ENCODE results near the gene EPHA2. TPM values are rescaled to one million over a fixed set of nuclear protein-coding genes. Genes with fewer than 3 reads are reported as not detected.

Gene EPHA2
- total RNA-seq, 1 donor from 2014 or later, result not detected

GRCh38 chr1:16077406-16078245 is 78.2 kb downstream of the EPHA2 start:
- no peak for TF ChIP-seq CTCF (IDR thresholded peaks at IDR 0.05)
- Mint-ChIP-seq H3K4me3 (no peak overlapping the region), H3K4me1 (peaks cover 14% of the 10 kb centered on the region), H3K27me3 (peaks cover 9% of the 10 kb centered on the region), H3K36me3 (ENCODE audit: low read depth) (no peaks in the 10 kb centered on the region), H3K27ac (no peak overlapping the region), H3K9me3 (no peaks in the 10 kb centered on the region)
- CTCF ChIA-PET, result interaction anchor here (0.7 to 6.7 kb wide), 8 partner anchors 9 to 286 kb away, joined by 3 to 126 read pairs (median 8); no protein-coding TSS in a partner anchor
- intact Hi-C loops (cut with micrococcal nuclease), result loop anchor here (2.0 kb wide), 1 partner anchor 159 kb away; the partner anchor contains the start of gene CPLANE2
- DNase-seq (no peak), ATAC-seq (ENCODE audit: low read depth) (no peak)
- POLR2A ChIA-PET, result interaction anchor here (0.7 kb wide), 1 partner anchor 1064 kb away, joined by 4 read pairs; no protein-coding TSS in a partner anchor

GRCh38 chr1:16076865-16077238 is 79.0 kb downstream of the EPHA2 start:
- no peak overlapping the region for H3K27ac Mint-ChIP-seq
- peaks cover 16% of the 10 kb centered on the region for H3K4me1 Mint-ChIP-seq
- intact Hi-C loops (cut with micrococcal nuclease), result no loop called here
- no peak for TF ChIP-seq CTCF (IDR thresholded peaks at IDR 0.05)
- peaks cover 12% of the 10 kb centered on the region for H3K27me3 Mint-ChIP-seq
- H3K9me3 Mint-ChIP-seq, result no peaks in the 10 kb centered on the region
- H3K4me3 Mint-ChIP-seq, result no peak overlapping the region
- ChIA-PET POLR2A (no interaction called here), CTCF (interaction anchor here (6.7 kb wide), 1 partner anchor 111 kb away, joined by 126 read pairs; no protein-coding TSS in a partner anchor)
- ATAC-seq (ENCODE audit: low read depth) (no peak), DNase-seq (no peak)
- H3K36me3 Mint-ChIP-seq (ENCODE audit: low read depth), result no peaks in the 10 kb centered on the region

DNA sequence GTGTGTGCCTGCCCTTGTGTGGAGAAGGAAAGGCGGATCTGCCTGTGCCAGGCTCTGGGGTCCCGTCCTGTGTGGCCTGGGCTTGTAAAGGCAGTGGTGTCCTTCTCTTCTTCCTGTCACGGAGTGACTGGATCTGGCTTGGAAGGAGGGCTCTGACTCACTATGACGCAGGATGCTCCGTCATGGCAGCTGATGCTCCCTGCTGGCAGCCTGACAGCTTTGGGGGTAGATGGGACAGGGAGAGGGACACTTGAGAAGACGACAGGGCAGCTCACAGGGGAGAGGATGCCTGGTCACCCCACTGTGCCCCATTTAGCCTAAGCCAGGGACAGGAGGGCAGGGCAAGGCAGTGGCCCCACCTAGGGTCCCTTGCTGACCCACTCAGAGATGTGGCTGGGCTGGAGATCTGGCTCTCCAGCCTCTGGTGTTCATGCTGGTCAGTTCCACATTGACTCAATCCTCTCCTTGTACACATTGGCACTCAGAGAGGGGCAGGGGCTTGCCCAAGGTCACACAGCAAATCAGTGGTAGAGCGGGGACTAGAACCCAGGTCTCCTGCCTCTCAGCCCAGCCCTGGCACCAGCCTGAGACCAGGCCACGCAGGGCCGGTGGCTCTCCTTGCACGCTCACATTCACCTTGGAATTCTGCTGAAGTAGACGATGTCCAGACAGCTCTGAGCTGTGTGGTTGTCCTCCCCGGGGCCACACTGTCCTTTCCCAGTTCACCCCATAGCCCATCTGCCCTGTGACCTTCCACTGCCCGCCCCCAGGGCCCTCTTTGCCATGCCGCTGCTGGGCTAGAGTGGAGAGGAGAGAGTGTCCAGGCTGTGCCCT is 79.6 kb downstream of the EPHA2 start:
- no peak overlapping the region for H3K4me3 Mint-ChIP-seq
- POLR2A ChIA-PET, result no interaction called here
- no peak for TF ChIP-seq CTCF (IDR thresholded peaks at IDR 0.05)
- peaks cover 12% of the 10 kb centered on the region for H3K27me3 Mint-ChIP-seq
- no peaks in the 10 kb centered on the region for H3K9me3 Mint-ChIP-seq
- peaks cover 16% of the 10 kb centered on the region for H3K4me1 Mint-ChIP-seq
- no peaks in the 10 kb centered on the region for H3K36me3 Mint-ChIP-seq (ENCODE audit: low read depth)
- no peak overlapping the region for H3K27ac Mint-ChIP-seq
- ATAC-seq (ENCODE audit: low read depth) (no peak), DNase-seq (no peak)
- CTCF ChIA-PET, result no interaction called here
- intact Hi-C loops (cut with micrococcal nuclease), result no loop called here

GRCh38 chr1:16075337-16076030 is 80.4 kb downstream of the EPHA2 start:
- intact Hi-C loops (cut with micrococcal nuclease), result no loop called here
- Mint-ChIP-seq H3K36me3 (ENCODE audit: low read depth) (no peaks in the 10 kb centered on the region), H3K27me3 (peaks cover 12% of the 10 kb centered on the region), H3K9me3 (no peaks in the 10 kb centered on the region), H3K4me1 (peaks cover 16% of the 10 kb centered on the region), H3K27ac (no peak overlapping the region), H3K4me3 (no peak overlapping the region)
- ATAC-seq (ENCODE audit: low read depth), result no peak
- no peak for TF ChIP-seq CTCF (IDR thresholded peaks at IDR 0.05)
- DNase-seq, result no peak
- POLR2A ChIA-PET, result interaction anchor here (0.7 kb wide), 1 partner anchor 159 kb away, joined by 5 read pairs; no protein-coding TSS in a partner anchor
- CTCF ChIA-PET, result no interaction called here

Other genes starting within 250 kb of the EPHA2 start
- 109 and 121 TPM in 2 replicates for gene ZBTB17, start 180.0 kb downstream of the EPHA2 start, total RNA-seq
- 0.07 TPM in 1 of 2 replicates, not detected in the other for gene SRARP, start 151.8 kb downstream of the EPHA2 start, total RNA-seq
- gene HSPB7, start 138.0 kb downstream of the EPHA2 start, total RNA-seq, result not detected in 2 replicates
- gene CLCNKA, start 134.0 kb downstream of the EPHA2 start, total RNA-seq, result 0.24 TPM in 1 of 2 replicates, not detected in the other
- not detected in 2 replicates for gene CLCNKB, start 112.3 kb downstream of the EPHA2 start, total RNA-seq
- gene FAM131C, start 82.4 kb downstream of the EPHA2 start, total RNA-seq, result not detected in 2 replicates
- 7.6 and 7.7 TPM in 2 replicates for gene ARHGEF19, start 56.6 kb upstream of the EPHA2 start, total RNA-seq
- 5.0 and 5.1 TPM in 2 replicates for gene CPLANE2, start 81.1 kb upstream of the EPHA2 start, total RNA-seq
- gene FBXO42, start 196.4 kb upstream of the EPHA2 start, total RNA-seq, result 19.0 and 20.5 TPM in 2 replicates
- gene SZRD1, start 211.2 kb upstream of the EPHA2 start, total RNA-seq, result 184 and 190 TPM in 2 replicates